Natural killer cell (primary cell): ENCODE measurements around the gene PRG3. TPM values are rescaled to one million over a fixed set of nuclear protein-coding genes. Genes with fewer than 3 reads are reported as not detected.

Experiments
- ATAC-seq, 3 donors: fragments of 150-1000 bp in 2 of 3; fragments of 200-7000 bp in 1 of 3; cut with Tn5 transposase; 1 replicate in 1 of 3; 2 replicates in 2 of 3; pipeline ENCODE4 v1.10.0; 2021; ENCODE audit warnings: mild to moderate bottlenecking in 2 of 3, moderate library complexity in 2 of 3
- DNase-seq, 2 donors: peaks; one replicate each; pipeline versions ENCODE4 v3.0.0 to v3.0.0-alpha.2; 2013 to 2021; ENCODE audit warnings: mixed read lengths in 1 of 2
- H3K27ac ChIP-seq: one replicate; pipeline ENCODE4 v1.5.1; 2013; ENCODE audit warnings: mild to moderate bottlenecking, low read length
- H3K27me3 ChIP-seq: one replicate; pipeline ENCODE4 v1.6.1; 2013; ENCODE audit warnings: low read length; ENCODE audit not compliant: control insufficient read depth, insufficient read depth
- H3K36me3 ChIP-seq: one replicate; pipeline ENCODE4 v1.6.1; 2013; ENCODE audit warnings: low read length; ENCODE audit not compliant: control insufficient read depth, insufficient read depth
- H3K4me1 ChIP-seq: one replicate; pipeline ENCODE4 v1.6.1; 2013; ENCODE audit warnings: low read length; ENCODE audit not compliant: control insufficient read depth, insufficient read depth
- H3K4me3 ChIP-seq: one replicate; pipeline ENCODE4 v1.5.1; 2013; ENCODE audit warnings: low read length
- H3K9me3 ChIP-seq: one replicate; pipeline ENCODE4 v1.6.1; 2013; ENCODE audit warnings: low read length; ENCODE audit not compliant: control insufficient read depth, insufficient read depth
- H3K27ac Mint-ChIP-seq, 2 donors: one replicate each; pipeline ENCODE4 v1.8.0; 2022; ENCODE audit warnings: mild to moderate bottlenecking in 2 of 2, mixed read lengths in 2 of 2, moderate library complexity in 1 of 2
- H3K27me3 Mint-ChIP-seq, 2 donors: one replicate each; pipeline ENCODE4 v1.8.0; 2022; ENCODE audit warnings: low read depth in 2 of 2, mixed read lengths in 2 of 2
- H3K36me3 Mint-ChIP-seq: one replicate; pipeline ENCODE4 v1.8.0; 2022; ENCODE audit warnings: mixed read lengths
- H3K4me1 Mint-ChIP-seq, 2 donors: one replicate each; pipeline ENCODE4 v1.8.0; 2022; ENCODE audit warnings: mixed read lengths in 2 of 2
- H3K4me3 Mint-ChIP-seq: one replicate; pipeline ENCODE4 v1.8.0; 2022; ENCODE audit warnings: mild to moderate bottlenecking, moderate library complexity, mixed read lengths
- H3K9me3 Mint-ChIP-seq, 2 donors: one replicate each; pipeline ENCODE4 v1.8.0; 2022; ENCODE audit warnings: mixed read lengths in 2 of 2
- WGBS: methylation state at CpG from one replicate; pipeline ENCODE4 v1.1.7; 2013; ENCODE audit warnings: missing lambda C conversion rate; ENCODE audit not compliant: insufficient coverage; 5-methylcytosine and 5-hydroxymethylcytosine counted together
- intact Hi-C: fragments of 100-400 bp; cut with micrococcal nuclease; formaldehyde crosslinking; loops from one replicate; pipeline ENCODE4 v1.14.2; 2022
- total RNA-seq, 4 donors: library from RNA; stranded (reverse); fragments of 120-200 nt in 1 of 4; gene quantifications; one replicate each; pipeline versions ENCODE4 v1.2.3 to v1.2.4, GENCODE V29; 2013 to 2022
- TF ChIP-seq, protein P1 (sequence below): fragments of 200-600 bp; IDR thresholded peaks from one replicate; pipeline ENCODE4 v1.8.0; 2022; ENCODE audit warnings: antibody characterized with exemption

PRG3 gene
- total RNA-seq, 3 donors from 2014 or later (not counting 1 experiment from before 2014, with no cell fraction given): not detected

GRCh38 chr11:57373146-57373545 lies 7.8 kb downstream of the PRG3 start:
- intact Hi-C loops: no loop called here
- 100% methylated on average over 2 of the region's 3 CpGs for WGBS
- Mint-ChIP-seq H3K27me3 (peaks cover 0 to 2% of the 10 kb centered on the region in 2 donors), H3K4me1 (no peaks in the 10 kb centered on the region), H3K4me3 (no peak overlapping the region), H3K36me3 (no peaks in the 10 kb centered on the region), H3K27ac (no peak overlapping the region), H3K9me3 (no peaks in the 10 kb centered on the region)
- Histone ChIP-seq H3K4me1 (no peaks in the 10 kb centered on the region), H3K27ac (no peak overlapping the region), H3K4me3 (no peak overlapping the region), H3K36me3 (no peaks in the 10 kb centered on the region), H3K27me3 (no peaks in the 10 kb centered on the region), H3K9me3 (no peaks in the 10 kb centered on the region)
- TF ChIP-seq, protein P1, sequence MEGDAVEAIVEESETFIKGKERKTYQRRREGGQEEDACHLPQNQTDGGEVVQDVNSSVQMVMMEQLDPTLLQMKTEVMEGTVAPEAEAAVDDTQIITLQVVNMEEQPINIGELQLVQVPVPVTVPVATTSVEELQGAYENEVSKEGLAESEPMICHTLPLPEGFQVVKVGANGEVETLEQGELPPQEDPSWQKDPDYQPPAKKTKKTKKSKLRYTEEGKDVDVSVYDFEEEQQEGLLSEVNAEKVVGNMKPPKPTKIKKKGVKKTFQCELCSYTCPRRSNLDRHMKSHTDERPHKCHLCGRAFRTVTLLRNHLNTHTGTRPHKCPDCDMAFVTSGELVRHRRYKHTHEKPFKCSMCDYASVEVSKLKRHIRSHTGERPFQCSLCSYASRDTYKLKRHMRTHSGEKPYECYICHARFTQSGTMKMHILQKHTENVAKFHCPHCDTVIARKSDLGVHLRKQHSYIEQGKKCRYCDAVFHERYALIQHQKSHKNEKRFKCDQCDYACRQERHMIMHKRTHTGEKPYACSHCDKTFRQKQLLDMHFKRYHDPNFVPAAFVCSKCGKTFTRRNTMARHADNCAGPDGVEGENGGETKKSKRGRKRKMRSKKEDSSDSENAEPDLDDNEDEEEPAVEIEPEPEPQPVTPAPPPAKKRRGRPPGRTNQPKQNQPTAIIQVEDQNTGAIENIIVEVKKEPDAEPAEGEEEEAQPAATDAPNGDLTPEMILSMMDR: no peak
- no peak for ATAC-seq
- no peak for DNase-seq

DNA sequence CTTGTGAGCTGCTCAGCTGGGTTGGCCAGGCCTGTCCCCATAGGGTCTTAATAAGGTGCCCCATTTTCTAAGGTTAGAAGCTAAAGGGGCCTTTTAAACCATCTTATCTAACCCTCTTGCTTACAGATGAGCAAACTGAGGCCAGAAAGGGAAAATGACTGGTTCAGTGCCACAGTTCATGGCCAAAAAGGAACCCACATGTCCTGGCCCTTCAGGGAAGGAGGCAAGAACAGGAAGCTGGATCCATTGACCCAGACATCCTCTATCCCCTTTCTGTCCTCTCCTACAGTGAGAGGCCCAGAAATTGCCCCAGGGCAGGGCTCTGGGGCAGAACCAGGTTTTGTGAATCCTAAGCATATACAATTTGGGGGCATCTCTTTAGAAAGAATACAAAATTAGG lies 10.0 kb downstream of the PRG3 start:
- intact Hi-C loops: no loop called here
- Mint-ChIP-seq H3K27me3 (peaks cover 0 to 6% of the 10 kb centered on the region in 2 donors), H3K4me3 (no peak overlapping the region), H3K27ac (no peak overlapping the region), H3K36me3 (no peaks in the 10 kb centered on the region), H3K9me3 (no peaks in the 10 kb centered on the region), H3K4me1 (no peaks in the 10 kb centered on the region)
- Histone ChIP-seq H3K36me3 (no peaks in the 10 kb centered on the region), H3K9me3 (no peaks in the 10 kb centered on the region), H3K27me3 (no peaks in the 10 kb centered on the region), H3K4me3 (no peak overlapping the region), H3K27ac (no peak overlapping the region), H3K4me1 (no peaks in the 10 kb centered on the region)
- TF ChIP-seq, protein P1: no peak
- no peak for ATAC-seq
- no peak for DNase-seq

DNA sequence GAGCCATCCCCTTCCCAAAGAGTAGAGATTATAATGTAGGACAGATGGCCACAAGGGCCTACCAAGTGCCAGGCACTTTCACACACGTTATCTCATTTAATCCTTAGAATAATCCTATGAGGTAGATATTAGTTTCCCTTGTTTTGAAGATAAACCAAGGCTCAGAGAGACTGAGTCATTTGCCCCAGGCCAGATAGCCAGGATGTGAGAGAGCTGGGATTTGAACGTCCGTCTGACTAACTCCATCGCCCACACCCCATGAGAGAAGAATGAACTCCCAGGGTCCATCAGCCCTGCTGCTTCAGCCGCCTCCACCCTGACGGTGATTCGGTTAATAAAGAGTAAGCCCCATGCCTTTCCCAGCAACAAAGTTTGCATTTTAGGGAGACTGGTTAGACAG lies 10.7 kb downstream of the PRG3 start:
- Mint-ChIP-seq H3K4me3 (no peak overlapping the region), H3K36me3 (no peaks in the 10 kb centered on the region), H3K27me3 (peaks cover 0 to 6% of the 10 kb centered on the region in 2 donors), H3K9me3 (no peaks in the 10 kb centered on the region), H3K27ac (no peak overlapping the region), H3K4me1 (no peaks in the 10 kb centered on the region)
- Histone ChIP-seq H3K4me3 (no peak overlapping the region), H3K4me1 (no peaks in the 10 kb centered on the region), H3K9me3 (no peaks in the 10 kb centered on the region), H3K36me3 (no peaks in the 10 kb centered on the region), H3K27ac (no peak overlapping the region), H3K27me3 (no peaks in the 10 kb centered on the region)
- no peak for DNase-seq
- ATAC-seq: no peak
- WGBS: 99% methylated on average over 6 of the region's 7 CpGs
- intact Hi-C loops: no loop called here
- TF ChIP-seq, protein P1: no peak

- ATAC-seq (no peak), DNase-seq (no peak)
- H3K27ac Mint-ChIP-seq: no peak overlapping the region
- no peak overlapping the region for H3K4me3 ChIP-seq
- H3K27me3 Mint-ChIP-seq: peaks cover 0 to 6% of the 10 kb centered on the region in 2 donors
- no peaks in the 10 kb centered on the region for H3K4me1 Mint-ChIP-seq
- H3K36me3 Mint-ChIP-seq: no peaks in the 10 kb centered on the region
- H3K4me1 ChIP-seq: no peaks in the 10 kb centered on the region
- no peaks in the 10 kb centered on the region for H3K36me3 ChIP-seq
- H3K27me3 ChIP-seq: no peaks in the 10 kb centered on the region
- H3K9me3 Mint-ChIP-seq: no peaks in the 10 kb centered on the region
- 77% methylated on average over 5 of the region's 5 CpGs for WGBS
- H3K4me3 Mint-ChIP-seq: no peak overlapping the region
- no peaks in the 10 kb centered on the region for H3K9me3 ChIP-seq
- intact Hi-C loops: no loop called here
- no peak overlapping the region for H3K27ac ChIP-seq
- TF ChIP-seq, protein P1: no peak
Observed at GRCh38 chr11:57368845-57369232, 12.1 kb downstream of the PRG3 start.
